Smooth muscle cell (in vitro differentiated cells): ENCODE data around the gene AGFG1. TPM values are rescaled to one million over a fixed set of nuclear protein-coding genes. Genes with fewer than 3 reads are reported as not detected.
A peak's percentile ranks its signal among the peaks of the same experiment; 100 is the strongest.

Experiments used
- DNase-seq: peaks from one replicate; lab custom pipeline; 2025; ENCODE audit not compliant: unreplicated experiment; lab: John Stamatoyannopoulos, UW
- H2AFZ ChIP-seq: fragments of 200-600 bp; sonication (generic); 2 replicates; pipeline ENCODE4 v1.6.0; 2016; ENCODE audit warnings: antibody characterized with exemption, low read depth, mild to moderate bottlenecking
- H3F3A ChIP-seq: fragments of 200-600 bp; sonication (generic); 2 replicates; pipeline ENCODE4 v1.6.0; 2017; ENCODE audit warnings: antibody characterized with exemption, low read depth
- H3K27ac ChIP-seq: fragments of 200-600 bp; sonication (generic); 2 replicates; pipeline ENCODE4 v1.5.1; 2016; ENCODE audit warnings: low read depth, mild to moderate bottlenecking
- H3K27me3 ChIP-seq: fragments of 200-600 bp; sonication (generic); 2 replicates; pipeline ENCODE4 v1.6.1; 2016; ENCODE audit warnings: low read depth, mild to moderate bottlenecking
- H3K36me3 ChIP-seq: fragments of 200-600 bp; sonication (generic); 2 replicates; pipeline ENCODE4 v1.5.1; 2016; ENCODE audit warnings: low read depth
- H3K4me1 ChIP-seq: fragments of 200-600 bp; sonication (generic); 2 replicates; pipeline ENCODE4 v1.5.1; 2016; ENCODE audit warnings: low read depth
- H3K4me2 ChIP-seq: fragments of 200-600 bp; sonication (generic); 2 replicates; pipeline ENCODE4 v1.6.0; 2016; ENCODE audit warnings: mild to moderate bottlenecking
- H3K4me3 ChIP-seq: fragments of 200-600 bp; sonication (generic); 2 replicates; pipeline ENCODE4 v1.5.1; 2016; ENCODE audit warnings: mild to moderate bottlenecking
- H3K79me2 ChIP-seq: fragments of 200-600 bp; sonication (generic); 2 replicates; pipeline ENCODE4 v1.6.0; 2016; ENCODE audit warnings: low read depth, mild to moderate bottlenecking
- H3K9ac ChIP-seq: fragments of 200-600 bp; sonication (generic); 2 replicates; pipeline ENCODE4 v1.6.0; 2016; ENCODE audit warnings: low read depth
- H3K9me3 ChIP-seq: fragments of 200-600 bp; sonication (generic); replicated peaks from 2 replicates; pipeline ENCODE4 v1.5.1; 2016; ENCODE audit warnings: low read depth
- H4K20me1 ChIP-seq: fragments of 200-600 bp; sonication (generic); 2 replicates; pipeline ENCODE4 v1.6.0; 2016; ENCODE audit warnings: low read depth
- CTCF ChIP-seq: fragments of 200-600 bp; sonication (generic); IDR thresholded peaks from 2 replicates; pipeline ENCODE4 v1.5.1; 2017; ENCODE audit warnings: borderline replicate concordance, mild to moderate bottlenecking, antibody characterized with exemption; ENCODE audit not compliant: insufficient read depth, poor library complexity, severe bottlenecking
- WGBS: methylation state at CpG from one replicate; pipeline ENCODE4 v1.1.7; 2016; ENCODE audit warnings: low lambda C conversion rate; 5-methylcytosine and 5-hydroxymethylcytosine counted together
- polyA plus RNA-seq: library from polyadenylated mRNA; unstranded; fragments of >200 nt; fragmentation: Nextera tagmentation; extraction: Ambion mirVana; gene quantifications from 2 replicates; pipeline ENCODE4 v1.2.1, GENCODE V29; 2016
- total RNA-seq: library from RNA; depleted of rRNA; stranded (reverse); fragments of >200 nt; gene quantifications from 2 replicates; pipeline ENCODE4 v1.2.3, GENCODE V29; 2014

The AGFG1 gene
- total and polyA plus RNA-seq, 2 experiments from 2014 or later = 60.5 to 127 TPM

DNA sequence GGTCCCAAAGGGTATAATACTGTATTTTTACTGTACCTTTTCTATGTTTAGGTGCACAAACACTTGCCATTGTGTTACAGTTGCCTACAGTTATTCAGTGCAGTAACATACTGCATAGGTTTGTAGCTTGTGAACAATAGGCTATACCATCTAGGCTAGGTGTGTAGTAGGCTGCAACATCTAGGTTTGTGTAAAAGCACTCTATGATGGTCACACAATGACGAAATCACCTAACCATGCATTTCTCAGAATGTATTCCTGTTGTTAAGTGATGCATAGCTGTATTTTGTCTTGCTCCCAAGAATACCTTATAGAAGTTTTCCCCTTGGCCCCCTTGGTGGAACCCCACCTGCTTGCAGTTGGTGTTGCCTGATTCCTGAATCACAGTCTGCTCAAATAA lies 29.3 kb upstream of the AGFG1 start:
- no peaks in the 10 kb centered on the region for H3F3A ChIP-seq
- H3K9me3 ChIP-seq = no peaks in the 10 kb centered on the region
- H3K4me1 ChIP-seq = no peaks in the 10 kb centered on the region
- WGBS = 95% methylated on average over 1 of the region's 1 CpG
- no peak overlapping the region for H2AFZ ChIP-seq
- no peak overlapping the region for H3K9ac ChIP-seq
- H3K27ac ChIP-seq = no peak overlapping the region
- H3K4me3 ChIP-seq = no peak overlapping the region
- H4K20me1 ChIP-seq = no peaks in the 10 kb centered on the region
- no peaks in the 10 kb centered on the region for H3K27me3 ChIP-seq
- TF ChIP-seq CTCF = no peak
- no peaks in the 10 kb centered on the region for H3K36me3 ChIP-seq
- DNase-seq = no peak
- no peak overlapping the region for H3K4me2 ChIP-seq
- H3K79me2 ChIP-seq = no peaks in the 10 kb centered on the region

DNA sequence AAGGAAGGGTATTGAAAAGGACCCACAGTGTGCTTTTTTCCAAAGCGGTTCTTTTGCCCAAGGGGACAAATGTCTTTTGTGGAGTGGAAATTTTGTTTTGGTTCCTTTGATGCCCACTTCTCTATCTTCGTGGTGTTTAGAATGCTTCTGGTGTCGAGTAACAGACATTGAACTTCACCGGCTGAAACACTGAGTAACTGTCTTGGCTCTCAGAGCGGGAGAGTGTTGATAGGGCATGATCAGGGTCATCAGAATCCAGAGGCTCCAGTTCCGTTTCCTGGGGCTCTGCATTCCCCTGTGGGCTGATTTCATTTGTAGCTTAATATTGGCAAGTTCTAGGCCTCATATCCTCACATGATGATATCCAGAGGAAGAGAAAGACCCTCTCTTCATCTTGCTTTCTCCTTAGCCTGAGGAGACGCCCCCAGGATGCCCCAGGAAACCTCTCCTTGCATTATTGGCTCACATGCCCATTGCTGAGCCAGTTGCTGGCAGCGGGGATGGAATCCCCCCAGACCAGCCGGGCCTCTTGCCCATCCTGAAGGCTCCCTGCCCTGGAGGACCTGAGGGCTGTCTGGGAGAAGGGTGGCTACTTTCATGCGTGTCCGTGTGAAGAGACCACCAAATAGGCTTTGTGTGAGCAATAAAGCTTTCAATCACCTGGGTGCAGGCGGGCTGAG lies 27.9 kb upstream of the AGFG1 start:
- H3K36me3 ChIP-seq = no peaks in the 10 kb centered on the region
- no peaks in the 10 kb centered on the region for H3K9me3 ChIP-seq
- no peak overlapping the region for H3K4me3 ChIP-seq
- peak overlapping the region; percentile 68 for H2AFZ ChIP-seq
- H3K27me3 ChIP-seq = no peaks in the 10 kb centered on the region
- H4K20me1 ChIP-seq = no peaks in the 10 kb centered on the region
- no peaks in the 10 kb centered on the region for H3F3A ChIP-seq
- WGBS = 52% methylated on average over 12 of the region's 12 CpGs
- H3K4me2 ChIP-seq = peak overlapping the region; percentile 13
- no peak for DNase-seq
- no peak for TF ChIP-seq CTCF
- no peak overlapping the region for H3K9ac ChIP-seq
- H3K79me2 ChIP-seq = no peaks in the 10 kb centered on the region
- no peaks in the 10 kb centered on the region for H3K4me1 ChIP-seq
- peak overlapping the region; percentile 20 for H3K27ac ChIP-seq

- H3K4me1 ChIP-seq = no peaks in the 10 kb centered on the region
- H3K9ac ChIP-seq = no peak overlapping the region
- no peak for DNase-seq
- no peaks in the 10 kb centered on the region for H3K36me3 ChIP-seq
- H3K4me2 ChIP-seq = peak overlapping the region; percentile 46
- no peaks in the 10 kb centered on the region for H3F3A ChIP-seq
- no peaks in the 10 kb centered on the region for H4K20me1 ChIP-seq
- H3K27me3 ChIP-seq = no peaks in the 10 kb centered on the region
- H3K4me3 ChIP-seq = no peak overlapping the region
- H3K9me3 ChIP-seq = no peaks in the 10 kb centered on the region
- H2AFZ ChIP-seq = peak overlapping the region; percentile 51
- WGBS = 27% methylated on average over 7 of the region's 7 CpGs
- no peaks in the 10 kb centered on the region for H3K79me2 ChIP-seq
- TF ChIP-seq CTCF = no peak
- H3K27ac ChIP-seq = no peak overlapping the region
Observed at GRCh38 chr2:227447606-227448005, 24.4 kb upstream of the AGFG1 start.

- WGBS = 73% methylated on average over 5 of the region's 5 CpGs
- H3K27ac ChIP-seq = no peak overlapping the region
- no peak overlapping the region for H3K4me3 ChIP-seq
- no peaks in the 10 kb centered on the region for H3K4me1 ChIP-seq
- no peaks in the 10 kb centered on the region for H3K79me2 ChIP-seq
- H3K36me3 ChIP-seq = no peaks in the 10 kb centered on the region
- no peak for DNase-seq
- H3K27me3 ChIP-seq = no peaks in the 10 kb centered on the region
- no peaks in the 10 kb centered on the region for H4K20me1 ChIP-seq
- no peak overlapping the region for H3K9ac ChIP-seq
- no peaks in the 10 kb centered on the region for H3K9me3 ChIP-seq
- no peak for TF ChIP-seq CTCF
- H2AFZ ChIP-seq = no peak overlapping the region
- no peak overlapping the region for H3K4me2 ChIP-seq
- no peaks in the 10 kb centered on the region for H3F3A ChIP-seq
Observed at GRCh38 chr2:227450311-227450841, 21.6 kb upstream of the AGFG1 start.
